SK-N-SH treated with all-trans-retinoic acid at 6 μM for 48 hours (cell line): ENCODE data around the gene FXR2.

Source experiments
- ATAC-seq: fragments of 200-7000 bp; cut with Tn5 transposase; 3 replicates; pipeline ENCODE4 v1.9.1; 2020; ENCODE audit warnings: mild to moderate bottlenecking, moderate library complexity
- ARNTL ChIP-seq: fragments of 450-650 bp; formaldehyde crosslinking; IDR thresholded peaks from 2 replicates; pipeline ENCODE4 v1.5.0; 2020; ENCODE audit warnings: low read depth, mild to moderate bottlenecking, moderate library complexity, borderline replicate concordance
- BACH2 ChIP-seq: fragments of 250-450 bp; sonication (Bioruptor Pico); IDR thresholded peaks from 2 replicates; pipeline ENCODE4 v1.9.0; 2021; ENCODE audit warnings: mild to moderate bottlenecking, borderline replicate concordance
- CSRNP3 ChIP-seq: fragments of 250-450 bp; sonication (Bioruptor Pico); IDR thresholded peaks from 2 replicates; pipeline ENCODE4 v1.5.1; 2021; ENCODE audit warnings: mild to moderate bottlenecking, moderate library complexity
- ESRRG ChIP-seq: fragments of 250-450 bp; sonication (Bioruptor Pico); IDR thresholded peaks from 2 replicates; pipeline ENCODE4 v1.6.1; 2021; ENCODE audit warnings: mild to moderate bottlenecking
- ISL1 ChIP-seq: fragments of 250-450 bp; sonication (Bioruptor Pico); IDR thresholded peaks from 2 replicates; pipeline ENCODE4 v2.1.2; 2022; ENCODE audit warnings: mild to moderate bottlenecking, moderate library complexity
- OSR1 ChIP-seq: fragments of 250-450 bp; sonication (Bioruptor Pico); IDR thresholded peaks from 2 replicates; pipeline ENCODE4 v1.8.0; 2022; ENCODE audit warnings: moderate library complexity, mild to moderate bottlenecking, inconsistent platforms
- PATZ1 ChIP-seq: fragments of 250-450 bp; sonication (Bioruptor Pico); IDR thresholded peaks from 2 replicates; pipeline ENCODE4 v1.8.0; 2020; ENCODE audit warnings: mild to moderate bottlenecking, moderate library complexity, borderline replicate concordance
- POU6F1 ChIP-seq: fragments of 250-450 bp; sonication (Bioruptor Pico); IDR thresholded peaks from 2 replicates; pipeline ENCODE4 v1.8.0; 2021; ENCODE audit warnings: low read depth, mild to moderate bottlenecking, moderate library complexity, borderline replicate concordance
- PPARA ChIP-seq: fragments of 250-450 bp; sonication (Bioruptor Pico); IDR thresholded peaks from 2 replicates; pipeline ENCODE4 v1.5.0; 2020; ENCODE audit warnings: mild to moderate bottlenecking, borderline replicate concordance
- RARB ChIP-seq: fragments of 250-450 bp; sonication (Bioruptor Pico); IDR thresholded peaks from 2 replicates; pipeline ENCODE4 v1.8.0; 2021; ENCODE audit warnings: mild to moderate bottlenecking, moderate library complexity
- SNAI2 ChIP-seq: fragments of 250-450 bp; sonication (Bioruptor Pico); IDR thresholded peaks from 2 replicates; pipeline ENCODE4 v1.5.0; 2020; ENCODE audit warnings: mild to moderate bottlenecking, moderate library complexity
- TCF4 ChIP-seq: fragments of 250-450 bp; sonication (Bioruptor Pico); IDR thresholded peaks from 2 replicates; pipeline ENCODE4 v1.8.0; 2021; ENCODE audit warnings: mild to moderate bottlenecking, moderate library complexity, borderline replicate concordance
- TOX ChIP-seq: fragments of 250-450 bp; sonication (Bioruptor Pico); IDR thresholded peaks from 2 replicates; pipeline ENCODE4 v1.8.0; 2021; ENCODE audit warnings: mild to moderate bottlenecking, moderate library complexity, borderline replicate concordance
- TSHZ2 ChIP-seq: fragments of 250-450 bp; sonication (Bioruptor Pico); IDR thresholded peaks from 2 replicates; pipeline ENCODE4 v1.5.0; 2020; ENCODE audit warnings: mild to moderate bottlenecking, moderate library complexity
- ZC3H10 ChIP-seq: fragments of 250-450 bp; sonication (Bioruptor Pico); IDR thresholded peaks from 2 replicates; pipeline ENCODE4 v1.5.1; 2021; ENCODE audit warnings: mild to moderate bottlenecking, moderate library complexity
- ZFP3 ChIP-seq: fragments of 250-450 bp; sonication (Bioruptor Pico); IDR thresholded peaks from 2 replicates; pipeline ENCODE4 v1.5.0; 2020; ENCODE audit warnings: mild to moderate bottlenecking, moderate library complexity
- ZFP30 ChIP-seq: fragments of 450-650 bp; formaldehyde crosslinking; IDR thresholded peaks from 2 replicates; pipeline ENCODE4 v1.5.0; 2022; ENCODE audit warnings: mild to moderate bottlenecking, moderate library complexity
- ZNF565 ChIP-seq: fragments of 450-650 bp; formaldehyde crosslinking; conservative IDR thresholded peaks from 2 replicates; pipeline ENCODE4 v1.5.0; 2020; ENCODE audit warnings: low read depth, mild to moderate bottlenecking, moderate library complexity
- ZNF70 ChIP-seq: fragments of 450-650 bp; formaldehyde crosslinking; IDR thresholded peaks from 2 replicates; pipeline ENCODE4 v1.5.0; 2020; ENCODE audit warnings: mild to moderate bottlenecking, moderate library complexity
- ZNF8 ChIP-seq: fragments of 450-650 bp; formaldehyde crosslinking; IDR thresholded peaks from 2 replicates; pipeline ENCODE4 v1.5.0; 2020; ENCODE audit warnings: mild to moderate bottlenecking, moderate library complexity

Gene FXR2

GRCh38 chr17:7650509-7651096 is 35.9 kb upstream of the FXR2 start, which contains the start of gene ATP1B2:
Gene ATP1B2 (plus strand): TSS chr17:7650926. CDS start chr17:7651519, 593 bp downstream.
- no peak for TF ChIP-seq SNAI2 (CRISPR knock-in tag)
- no peak for TF ChIP-seq ZFP3 (CRISPR knock-in tag)
- no peak for TF ChIP-seq ZNF70 (CRISPR knock-in tag)
- no peak for TF ChIP-seq CSRNP3 (CRISPR knock-in tag)
- TF ChIP-seq POU6F1 (CRISPR knock-in tag), result no peak
- no peak for TF ChIP-seq ISL1
- TF ChIP-seq, all 23 proteins: peak for 0
- ATAC-seq, result peak; percentile 73

- ATAC-seq, result no peak
- TF ChIP-seq TCF4 (CRISPR knock-in tag) (no peak), TSHZ2 (CRISPR knock-in tag) (no peak), ZFP30 (CRISPR knock-in tag) (no peak), POU6F1 (CRISPR knock-in tag) (no peak), ZNF565 (CRISPR knock-in tag) (no peak), PATZ1 (CRISPR knock-in tag) (no peak), RARB (CRISPR knock-in tag) (no peak), ISL1 (no peak), ESRRG (CRISPR knock-in tag) (no peak), ZC3H10 (CRISPR knock-in tag) (no peak), ZFP3 (CRISPR knock-in tag) (no peak), TOX (CRISPR knock-in tag) (no peak), ZNF70 (CRISPR knock-in tag) (no peak), ZNF8 (CRISPR knock-in tag) (no peak)
Observed at GRCh38 chr17:7647018-7647417, 32.3 kb upstream of the FXR2 start.

GRCh38 chr17:7646457-7646856 is 31.8 kb upstream of the FXR2 start:
- TF ChIP-seq POU6F1 (CRISPR knock-in tag) (no peak), ESRRG (CRISPR knock-in tag) (no peak), BACH2 (CRISPR knock-in tag) (no peak), PPARA (no peak), ISL1 (no peak), ZNF565 (CRISPR knock-in tag) (no peak), TCF4 (CRISPR knock-in tag) (no peak), ARNTL (CRISPR knock-in tag) (no peak), TSHZ2 (CRISPR knock-in tag) (no peak), SNAI2 (CRISPR knock-in tag) (no peak), ZNF8 (CRISPR knock-in tag) (no peak), OSR1 (CRISPR knock-in tag) (no peak)
- ATAC-seq, result no peak
